Neural progenitor cell (in vitro differentiated cells): ENCODE data around the gene RAB11FIP3. TPM values are rescaled to one million over a fixed set of nuclear protein-coding genes. Genes with fewer than 3 reads are reported as not detected.

Experiments used
- DNase-seq: peaks from one replicate; pipeline ENCODE4 v3.0.0-alpha.2; 2016; ENCODE audit warnings: low spot score
- H2AFZ ChIP-seq: fragments of 200-600 bp; sonication (generic); replicated peaks from 2 replicates; pipeline ENCODE4 v1.6.1; 2016; ENCODE audit warnings: antibody characterized with exemption
- H3F3A ChIP-seq: fragments of 200-600 bp; sonication (generic); 2 replicates; pipeline ENCODE4 v1.6.1; 2016; ENCODE audit warnings: antibody characterized with exemption, low read depth
- H3K27ac ChIP-seq: fragments of 200-600 bp; sonication (generic); 2 replicates; pipeline ENCODE4 v1.5.1; 2016; ENCODE audit warnings: mild to moderate bottlenecking
- H3K27me3 ChIP-seq: fragments of 200-600 bp; sonication (generic); 2 replicates; pipeline ENCODE4 v1.6.1; 2016; ENCODE audit warnings: mild to moderate bottlenecking, moderate library complexity
- H3K36me3 ChIP-seq: fragments of 200-600 bp; sonication (generic); 2 replicates; pipeline ENCODE4 v1.5.1; 2016
- H3K4me1 ChIP-seq: fragments of 200-600 bp; sonication (generic); 2 replicates; pipeline ENCODE4 v1.6.1; 2016; ENCODE audit warnings: mixed run types
- H3K4me2 ChIP-seq: fragments of 200-600 bp; sonication (generic); 2 replicates; pipeline ENCODE4 v1.6.1; 2016
- H3K4me3 ChIP-seq: fragments of 200-600 bp; sonication (generic); 2 replicates; pipeline ENCODE4 v1.5.1; 2016
- H3K79me2 ChIP-seq: fragments of 200-600 bp; sonication (generic); 2 replicates; pipeline ENCODE4 v1.6.1; 2016; ENCODE audit warnings: low read depth
- H3K9ac ChIP-seq: fragments of 200-600 bp; sonication (generic); 2 replicates; pipeline ENCODE4 v1.6.1; 2016
- H3K9me3 ChIP-seq: fragments of 200-600 bp; sonication (generic); 2 replicates; pipeline ENCODE4 v1.5.1; 2016; ENCODE audit warnings: low read depth
- H4K20me1 ChIP-seq: fragments of 200-600 bp; sonication (generic); 2 replicates; pipeline ENCODE4 v1.6.1; 2016; ENCODE audit warnings: low read depth
- H3K27ac Mint-ChIP-seq: 3 replicates; pipeline ENCODE4 v1.8.0; 2021; ENCODE audit warnings: mixed read lengths
- H3K27me3 Mint-ChIP-seq: 2 replicates; pipeline ENCODE4 v1.8.0; 2022; ENCODE audit warnings: low read depth, mild to moderate bottlenecking, inconsistent platforms, moderate library complexity, mixed read lengths; ENCODE audit not compliant: insufficient read depth
- H3K36me3 Mint-ChIP-seq: 3 replicates; pipeline ENCODE4 v1.8.0; 2021; ENCODE audit warnings: mixed read lengths
- H3K4me1 Mint-ChIP-seq: 3 replicates; pipeline ENCODE4 v1.8.0; 2021; ENCODE audit warnings: mixed read lengths
- H3K4me3 Mint-ChIP-seq: 3 replicates; pipeline ENCODE4 v1.8.0; 2021; ENCODE audit warnings: mild to moderate bottlenecking, moderate library complexity, mixed read lengths
- H3K9me3 Mint-ChIP-seq: 3 replicates; pipeline ENCODE4 v1.8.0; 2020; ENCODE audit warnings: mixed read lengths
- CTCF ChIP-seq: fragments of 200-600 bp; sonication (generic); IDR thresholded peaks from 2 replicates; pipeline ENCODE4 v1.5.1; 2017; ENCODE audit warnings: antibody characterized with exemption, mild to moderate bottlenecking
- EZH2 ChIP-seq: fragments of 200-600 bp; sonication (generic); IDR thresholded peaks from 2 replicates; pipeline ENCODE4 v1.6.1; 2017; ENCODE audit warnings: antibody characterized with exemption, mild to moderate bottlenecking, moderate library complexity
- EZH2phosphoT487 ChIP-seq: fragments of 200-600 bp; sonication (generic); IDR thresholded peaks from 2 replicates; pipeline ENCODE4 v1.6.1; 2017; ENCODE audit warnings: antibody characterized with exemption
- total RNA-seq: library from RNA; depleted of rRNA; stranded (reverse); fragments of >200 nt; gene quantifications from 2 replicates; pipeline ENCODE4 v1.2.3, GENCODE V29; 2015; ENCODE audit warnings: low replicate concordance

RAB11FIP3 gene
- total RNA-seq, 1 donor from 2014 or later = 15.5 TPM

GRCh38 chr16:444027-444426, 18.6 kb downstream of the RAB11FIP3 start:
- H3K27ac ChIP-seq = peak overlapping the region; percentile 13

GRCh38 chr16:445566-445965, 20.1 kb downstream of the RAB11FIP3 start:
- Histone ChIP-seq H3K79me2 (peaks cover 85% of the 10 kb centered on the region), H3F3A (no peaks in the 10 kb centered on the region), H2AFZ (no peak overlapping the region), H3K27ac (no peak overlapping the region), H3K4me3 (no peak overlapping the region), H4K20me1 (peaks cover 57% of the 10 kb centered on the region), H3K36me3 (no peaks in the 10 kb centered on the region), H3K4me2 (no peak overlapping the region), H3K4me1 (no peaks in the 10 kb centered on the region), H3K9ac (no peak overlapping the region), H3K27me3 (no peaks in the 10 kb centered on the region), H3K9me3 (no peaks in the 10 kb centered on the region)
- Mint-ChIP-seq H3K4me3 (no peak overlapping the region), H3K9me3 (no peaks in the 10 kb centered on the region), H3K27ac (no peak overlapping the region), H3K27me3 (peaks cover 2% of the 10 kb centered on the region), H3K4me1 (peaks cover 14% of the 10 kb centered on the region), H3K36me3 (peaks cover 16% of the 10 kb centered on the region)
- no peak for DNase-seq
- TF ChIP-seq EZH2phosphoT487 (no peak), CTCF (no peak), EZH2 (no peak)

More at GRCh38 chr16:444027-444426, 18.6 kb downstream of the RAB11FIP3 start:
- Histone ChIP-seq H2AFZ (no peak overlapping the region), H3K4me2 (no peak overlapping the region), H3K4me3 (no peak overlapping the region), H3K9me3 (no peaks in the 10 kb centered on the region), H3K27me3 (no peaks in the 10 kb centered on the region), H3K36me3 (no peaks in the 10 kb centered on the region), H3F3A (no peaks in the 10 kb centered on the region), H3K9ac (no peak overlapping the region), H3K4me1 (no peaks in the 10 kb centered on the region), H4K20me1 (peaks cover 66% of the 10 kb centered on the region), H3K79me2 (peaks cover 85% of the 10 kb centered on the region)
- Mint-ChIP-seq H3K4me1 (peaks cover 14% of the 10 kb centered on the region), H3K4me3 (no peak overlapping the region), H3K36me3 (peaks cover 22% of the 10 kb centered on the region), H3K27me3 (no peaks in the 10 kb centered on the region), H3K9me3 (no peaks in the 10 kb centered on the region), H3K27ac (peak overlapping the region; percentile 6)
- no peak for DNase-seq
- TF ChIP-seq EZH2phosphoT487 (no peak), EZH2 (no peak), CTCF (no peak)

GRCh38 chr16:450385-450784, 24.9 kb downstream of the RAB11FIP3 start:
- no peak overlapping the region for H3K4me3 ChIP-seq
- H3K27me3 Mint-ChIP-seq = peaks cover 4% of the 10 kb centered on the region
- H4K20me1 ChIP-seq = peaks cover 44% of the 10 kb centered on the region
- no peak for TF ChIP-seq EZH2
- no peak for TF ChIP-seq EZH2phosphoT487
- TF ChIP-seq CTCF = no peak
- no peak overlapping the region for H3K27ac ChIP-seq
- H3K27ac Mint-ChIP-seq = no peak overlapping the region
- H3K27me3 ChIP-seq = no peaks in the 10 kb centered on the region
- H3K9me3 Mint-ChIP-seq = no peaks in the 10 kb centered on the region
- H3K4me2 ChIP-seq = no peak overlapping the region
- H3K36me3 Mint-ChIP-seq = peaks cover 2% of the 10 kb centered on the region
- peaks cover 3% of the 10 kb centered on the region for H3K4me1 Mint-ChIP-seq
- no peak for DNase-seq
- H3K9me3 ChIP-seq = no peaks in the 10 kb centered on the region
- no peaks in the 10 kb centered on the region for H3F3A ChIP-seq
- H3K79me2 ChIP-seq = peaks cover 55% of the 10 kb centered on the region
- no peaks in the 10 kb centered on the region for H3K4me1 ChIP-seq
- no peaks in the 10 kb centered on the region for H3K36me3 ChIP-seq
- peak overlapping the region; percentile 21 for H3K4me3 Mint-ChIP-seq
- H2AFZ ChIP-seq = no peak overlapping the region
- no peak overlapping the region for H3K9ac ChIP-seq
